DMS153 (cell line): ENCODE data around the gene ANP32B.

Experiments used
- DNase-seq: peaks from one replicate; lab custom pipeline; 2025; lab: John Stamatoyannopoulos, UW

The ANP32B gene

GRCh38 chr9:98031169-98031568 lies 48.0 kb downstream of the ANP32B start:
- DNase-seq, result no peak

- DNase-seq, result no peak
Observed at GRCh38 chr9:98031935-98032334, 48.8 kb downstream of the ANP32B start.

- DNase-seq, result peak; percentile 14
Observed at GRCh38 chr9:98034593-98035546, 51.7 kb downstream of the ANP32B start.

GRCh38 chr9:98037357-98037756 lies 54.2 kb downstream of the ANP32B start:
- no peak for DNase-seq

- no peak for DNase-seq
Observed at GRCh38 chr9:98038958-98039357, 55.8 kb downstream of the ANP32B start.

GRCh38 chr9:98039607-98040017 lies 56.5 kb downstream of the ANP32B start:
- DNase-seq, result no peak

GRCh38 chr9:98040212-98040611 lies 57.1 kb downstream of the ANP32B start:
- DNase-seq, result no peak

GRCh38 chr9:98043915-98044314 lies 60.8 kb downstream of the ANP32B start:
- no peak for DNase-seq

GRCh38 chr9:98045234-98046179 lies 62.4 kb downstream of the ANP32B start:
- DNase-seq, result no peak

- DNase-seq, result no peak
Observed at GRCh38 chr9:98046180-98046543, 63.0 kb downstream of the ANP32B start.

GRCh38 chr9:98047002-98047401 lies 63.9 kb downstream of the ANP32B start:
- DNase-seq, result no peak

GRCh38 chr9:98049288-98050072 lies 66.3 kb downstream of the ANP32B start:
- no peak for DNase-seq

- no peak for DNase-seq
Observed at GRCh38 chr9:98050351-98050750, 67.2 kb downstream of the ANP32B start.

GRCh38 chr9:98054376-98054951 lies 71.3 kb downstream of the ANP32B start:
- DNase-seq, result no peak

- DNase-seq, result peak; percentile 93
Observed at GRCh38 chr9:98056269-98057137, 73.4 kb downstream of the ANP32B start, which contains the start of gene NANS. NANS (plus strand) TSS chr9:98056732; CDS start chr9:98056809, 77 bp downstream.

GRCh38 chr9:98057138-98057799 lies 74.1 kb downstream of the ANP32B start:
- no peak for DNase-seq

GRCh38 chr9:98062161-98062560 lies 79.0 kb downstream of the ANP32B start:
- DNase-seq, result no peak

GRCh38 chr9:98064623-98065392 lies 81.7 kb downstream of the ANP32B start:
- DNase-seq, result no peak
